HCT116 (cell line): Measurements from ENCODE around the gene CTIF. TPM values are rescaled to one million over a fixed set of nuclear protein-coding genes. Genes with fewer than 3 reads are reported as not detected.

ENCODE experiments used
- ATAC-seq: fragments of 200-7000 bp; cut with Tn5 transposase; 2 replicates; pipeline ENCODE4 v1.9.1; 2020; ENCODE audit warnings: mild to moderate bottlenecking, moderate library complexity
- BruUV-seq: library from RNA; stranded (reverse); fragments of 400-500 nt; replicated peaks from 2 replicates; lab custom pipeline; 2021; lab: Mats Ljungman, UMichigan
- CTCF ChIA-PET: fragments of 300-600 bp; sonication (Branson Sonifier 250); formaldehyde crosslinking; loops from one replicate; lab custom pipeline; 2021; ENCODE audit warnings: antibody characterized with exemption; lab: Charles Lee
- POLR2A ChIA-PET: fragments of 300-600, 350-600 bp; sonication (Branson Sonifier 250); formaldehyde crosslinking; loops from one replicate; lab custom pipeline; 2021; ENCODE audit warnings: antibody characterized with exemption; lab: Charles Lee
- RAD21 ChIA-PET, 2 experiments: fragments of 300-600 bp; sonication (Branson Sonifier 250); formaldehyde crosslinking; loops; one replicate each; lab custom pipeline; 2023; ENCODE audit warnings: low total read pairs in 2 of 2; ENCODE audit not compliant: uncharacterized antibody in 2 of 2, unreplicated experiment in 2 of 2, low non-redundant PET in 1 of 2; lab: Charles Lee
- DNase-seq: peaks from one replicate; pipeline ENCODE4 v3.0.0-alpha.2; 2010; ENCODE audit warnings: low read depth, low spot score
- H2AFZ ChIP-seq: fragments of 200-600 bp; shearing (Covaris generic), sonication (generic); 2 replicates; pipeline ENCODE4 v1.6.1; 2017; ENCODE audit warnings: low read depth, mixed run types, mixed read lengths, antibody characterized with exemption, low read length; ENCODE audit not compliant: poor library complexity, severe bottlenecking
- H3K27ac ChIP-seq: 2 replicates; pipeline ENCODE4 v1.5.1; 2012; ENCODE audit warnings: low read depth, low read length
- H3K27me3 ChIP-seq: fragments of 200-600 bp; sonication (generic); 2 replicates; pipeline ENCODE4 v1.6.1; 2016; ENCODE audit warnings: mixed run types, low read length, mixed read lengths; ENCODE audit not compliant: insufficient read depth
- H3K36me3 ChIP-seq, 2 experiments: fragments of 200-500 bp in 1 of 2; fragments of 200-600 bp in 1 of 2; sonication (Bioruptor generic) in 1 of 2; sonication (generic) in 1 of 2; 2 replicates each; pipeline versions ENCODE4 v1.5.1 to v1.6.1; 2014 to 2016; ENCODE audit warnings: low read length in 2 of 2, inconsistent platforms in 1 of 2, mixed read lengths in 1 of 2, mixed run types in 1 of 2; ENCODE audit not compliant: insufficient read depth in 2 of 2, control insufficient read depth in 1 of 2
- H3K4me1 ChIP-seq, 2 experiments: fragments of 200-600 bp in 1 of 2; sonication (generic) in 1 of 2; 2 replicates each; pipeline versions ENCODE4 v1.5.1 to v1.6.1; 2012 to 2017; ENCODE audit warnings: low read length in 2 of 2, inconsistent platforms in 1 of 2, mild to moderate bottlenecking in 1 of 2, mixed read lengths in 1 of 2, mixed run types in 1 of 2, moderate library complexity in 1 of 2; ENCODE audit not compliant: insufficient read depth in 2 of 2, control insufficient read depth in 1 of 2
- H3K4me2 ChIP-seq: fragments of 200-600 bp; sonication (generic); 2 replicates; pipeline ENCODE4 v1.6.1; 2017; ENCODE audit warnings: mixed run types, low read length, mixed read lengths
- H3K4me3 ChIP-seq, 2 experiments: fragments of 200-600 bp in 1 of 2; sonication (generic) in 1 of 2; replicated peaks in 1 of 2; 2 replicates each; pipeline ENCODE4 v1.5.1; 2011 to 2016; ENCODE audit warnings: low read length in 2 of 2, control low read depth in 1 of 2, low read depth in 1 of 2, mild to moderate bottlenecking in 1 of 2, mixed read lengths in 1 of 2, mixed run types in 1 of 2
- H3K79me2 ChIP-seq: fragments of 200-600 bp; sonication (generic); 2 replicates; pipeline ENCODE4 v1.6.1; 2017; ENCODE audit warnings: mild to moderate bottlenecking, mixed run types, low read length, moderate library complexity, mixed read lengths; ENCODE audit not compliant: insufficient read depth
- H3K9ac ChIP-seq: fragments of 200-600 bp; sonication (generic); 2 replicates; pipeline ENCODE4 v1.6.1; 2016; ENCODE audit warnings: low read length, mixed read lengths
- H3K9me2 ChIP-seq: fragments of 200-600 bp; sonication (generic), shearing (Covaris generic); 2 replicates; pipeline ENCODE4 v1.6.1; 2017; ENCODE audit warnings: mixed run types, mild to moderate bottlenecking, moderate library complexity; ENCODE audit not compliant: insufficient read depth
- H3K9me3 ChIP-seq, 2 experiments: fragments of 200-500 bp in 1 of 2; fragments of 200-600 bp in 1 of 2; sonication (Bioruptor generic) in 1 of 2; sonication (generic) in 1 of 2; 2 replicates each; pipeline ENCODE4 v1.6.1; 2014 to 2017; ENCODE audit warnings: low read length in 2 of 2, mixed read lengths in 2 of 2, inconsistent platforms in 1 of 2, low read depth in 1 of 2, mild to moderate bottlenecking in 1 of 2, mixed run types in 1 of 2, moderate library complexity in 1 of 2; ENCODE audit not compliant: control insufficient read depth in 1 of 2, insufficient read depth in 1 of 2
- H4K20me1 ChIP-seq: fragments of 200-600 bp; sonication (generic), shearing (Covaris generic); 2 replicates; pipeline ENCODE4 v1.6.1; 2017; ENCODE audit warnings: mixed run types, mild to moderate bottlenecking, moderate library complexity; ENCODE audit not compliant: insufficient read depth
- CBX3 ChIP-seq: IDR thresholded peaks from 2 replicates; pipeline ENCODE4 v1.6.1; 2012; ENCODE audit warnings: low read depth
- CEBPB ChIP-seq: IDR thresholded peaks from 2 replicates; pipeline ENCODE4 v1.6.1; 2012; ENCODE audit warnings: low read depth
- EGR1 ChIP-seq: IDR thresholded peaks from 2 replicates; pipeline ENCODE4 v1.6.1; 2012; ENCODE audit warnings: low read depth
- ELF1 ChIP-seq: IDR thresholded peaks from 2 replicates; pipeline ENCODE4 v1.6.1; 2012; ENCODE audit warnings: low read depth, borderline replicate concordance
- EZH2 ChIP-seq: fragments of 200-600 bp; sonication (generic); IDR thresholded peaks from 2 replicates; pipeline ENCODE4 v1.6.1; 2017; ENCODE audit warnings: antibody characterized with exemption, mixed run types
- EZH2phosphoT487 ChIP-seq: fragments of 200-600 bp; IDR thresholded peaks from 2 replicates; pipeline ENCODE4 v1.6.1; 2018; ENCODE audit warnings: antibody characterized with exemption, borderline replicate concordance
- JUND ChIP-seq: IDR thresholded peaks from 2 replicates; pipeline ENCODE4 v1.6.1; 2012
- POLR2A ChIP-seq: IDR thresholded peaks from 2 replicates; pipeline ENCODE4 v1.7.0; 2011; ENCODE audit warnings: borderline replicate concordance; ENCODE audit not compliant: insufficient read depth, insufficient read length; ENCODE audit errors: extremely low read depth
- POLR2AphosphoS5 ChIP-seq: IDR thresholded peaks from 2 replicates; pipeline ENCODE4 v1.6.1; 2011; ENCODE audit warnings: mild to moderate bottlenecking, low read depth, low read length, moderate library complexity
- RAD21 ChIP-seq: IDR thresholded peaks from 2 replicates; pipeline ENCODE4 v1.6.1; 2012; ENCODE audit warnings: low read depth, mild to moderate bottlenecking
- SP1 ChIP-seq: IDR thresholded peaks from 2 replicates; pipeline ENCODE4 v1.6.1; 2012; ENCODE audit warnings: low read depth
- SRF ChIP-seq: IDR thresholded peaks from 2 replicates; pipeline ENCODE4 v1.6.1; 2012; ENCODE audit warnings: low read depth
- TCF7L2 ChIP-seq: IDR thresholded peaks from 2 replicates; pipeline ENCODE4 v1.7.0; 2011; ENCODE audit warnings: borderline replicate concordance, inconsistent platforms; ENCODE audit not compliant: insufficient read depth, insufficient read length; ENCODE audit errors: extremely low read depth
- YY1 ChIP-seq: IDR thresholded peaks from 2 replicates; pipeline ENCODE4 v1.6.1; 2011; ENCODE audit warnings: low read length, low read depth, moderate library complexity, mild to moderate bottlenecking; ENCODE audit not compliant: insufficient replicate concordance; ENCODE audit errors: extremely low read depth
- ZFX ChIP-seq: fragments of 450-650 bp; IDR thresholded peaks from 2 replicates; pipeline ENCODE4 v1.6.1; 2017
- ZNF274 ChIP-seq: fragments of 200-500 bp; sonication (Bioruptor generic); IDR thresholded peaks from 2 replicates; pipeline ENCODE4 v1.6.1; 2014; ENCODE audit warnings: mild to moderate bottlenecking, low read depth, low read length, inconsistent platforms
- intact Hi-C: fragments of 100-400 bp; cut with micrococcal nuclease; formaldehyde crosslinking; loops from 2 replicates; pipeline ENCODE4 v1.10.0; 2022
- total RNA-seq: library from RNA; stranded (reverse); gene quantifications from one replicate; pipeline ENCODE4 v1.2.1, GENCODE V29; 2021; ENCODE audit not compliant: unreplicated experiment
- TF ChIP-seq, protein P1 (sequence below), 3 experiments: fragments of 200-600 bp in 1 of 3; sonication (generic) in 1 of 3; IDR thresholded peaks in 2 of 3; conservative IDR thresholded peaks in 1 of 3; 2 replicates each; pipeline ENCODE4 v1.5.1; 2012 to 2017; ENCODE audit warnings: low read depth in 2 of 3, low read length in 2 of 3, antibody characterized with exemption in 1 of 3, borderline replicate concordance in 1 of 3, control low read depth in 1 of 3, mild to moderate bottlenecking in 1 of 3, mixed read lengths in 1 of 3, mixed run types in 1 of 3, moderate library complexity in 1 of 3; ENCODE audit not compliant: insufficient read depth in 1 of 3
- TF ChIP-seq, protein P2 (sequence below): IDR thresholded peaks from 2 replicates; pipeline ENCODE4 v1.6.1; 2011; ENCODE audit warnings: mild to moderate bottlenecking, low read length, moderate library complexity; ENCODE audit not compliant: insufficient replicate concordance; ENCODE audit errors: extremely low read depth
- TF ChIP-seq, protein P3 (sequence below): IDR thresholded peaks from 2 replicates; pipeline ENCODE4 v1.6.1; 2012

CTIF gene
- total RNA-seq, 1 experiment from 2014 or later: 19.7 TPM

DNA sequence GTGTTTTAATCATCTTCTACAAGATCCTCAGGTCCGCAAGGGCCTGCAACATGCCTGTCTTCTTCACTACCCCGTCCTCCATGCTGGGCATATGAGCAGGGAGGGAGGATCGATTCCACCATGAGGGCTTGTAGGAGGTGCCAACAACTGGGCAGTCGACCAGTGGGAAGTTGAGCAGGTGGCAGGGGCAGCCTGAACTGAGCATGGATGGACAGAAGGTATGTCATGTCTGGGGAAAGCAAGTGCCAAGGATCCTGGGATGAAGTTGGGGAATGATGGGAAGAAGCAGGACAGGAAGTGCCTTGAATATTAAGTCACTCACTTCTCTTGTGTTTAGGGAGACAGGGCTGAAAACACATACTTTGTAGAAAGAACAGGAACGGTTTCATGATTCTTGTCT is 44.7 kb downstream of the CTIF start:
- no peaks in the 10 kb centered on the region for H4K20me1 ChIP-seq
- RAD21 ChIA-PET: no interaction called here
- no peaks in the 10 kb centered on the region for H3K4me1 ChIP-seq
- TF ChIP-seq SRF (no peak), POLR2A (no peak), ZFX (no peak), TCF7L2 (no peak), POLR2AphosphoS5 (no peak), JUND (no peak), EZH2phosphoT487 (no peak), RAD21 (no peak), ZNF274 (no peak), EGR1 (no peak), SP1 (no peak), CEBPB (no peak), CBX3 (no peak), EZH2 (no peak), YY1 (no peak), ELF1 (no peak)
- TF ChIP-seq, protein P1, sequence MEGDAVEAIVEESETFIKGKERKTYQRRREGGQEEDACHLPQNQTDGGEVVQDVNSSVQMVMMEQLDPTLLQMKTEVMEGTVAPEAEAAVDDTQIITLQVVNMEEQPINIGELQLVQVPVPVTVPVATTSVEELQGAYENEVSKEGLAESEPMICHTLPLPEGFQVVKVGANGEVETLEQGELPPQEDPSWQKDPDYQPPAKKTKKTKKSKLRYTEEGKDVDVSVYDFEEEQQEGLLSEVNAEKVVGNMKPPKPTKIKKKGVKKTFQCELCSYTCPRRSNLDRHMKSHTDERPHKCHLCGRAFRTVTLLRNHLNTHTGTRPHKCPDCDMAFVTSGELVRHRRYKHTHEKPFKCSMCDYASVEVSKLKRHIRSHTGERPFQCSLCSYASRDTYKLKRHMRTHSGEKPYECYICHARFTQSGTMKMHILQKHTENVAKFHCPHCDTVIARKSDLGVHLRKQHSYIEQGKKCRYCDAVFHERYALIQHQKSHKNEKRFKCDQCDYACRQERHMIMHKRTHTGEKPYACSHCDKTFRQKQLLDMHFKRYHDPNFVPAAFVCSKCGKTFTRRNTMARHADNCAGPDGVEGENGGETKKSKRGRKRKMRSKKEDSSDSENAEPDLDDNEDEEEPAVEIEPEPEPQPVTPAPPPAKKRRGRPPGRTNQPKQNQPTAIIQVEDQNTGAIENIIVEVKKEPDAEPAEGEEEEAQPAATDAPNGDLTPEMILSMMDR (IDR thresholded peaks at IDR 0.05 in 2 of 3, conservative IDR thresholded peaks at IDR 0.05 in 1 of 3; ENCODE audit: borderline replicate concordance in 1 of 3, insufficient read depth in 1 of 3, low read depth in 2 of 3, low read length in 2 of 3): no peak
- TF ChIP-seq, protein P2, sequence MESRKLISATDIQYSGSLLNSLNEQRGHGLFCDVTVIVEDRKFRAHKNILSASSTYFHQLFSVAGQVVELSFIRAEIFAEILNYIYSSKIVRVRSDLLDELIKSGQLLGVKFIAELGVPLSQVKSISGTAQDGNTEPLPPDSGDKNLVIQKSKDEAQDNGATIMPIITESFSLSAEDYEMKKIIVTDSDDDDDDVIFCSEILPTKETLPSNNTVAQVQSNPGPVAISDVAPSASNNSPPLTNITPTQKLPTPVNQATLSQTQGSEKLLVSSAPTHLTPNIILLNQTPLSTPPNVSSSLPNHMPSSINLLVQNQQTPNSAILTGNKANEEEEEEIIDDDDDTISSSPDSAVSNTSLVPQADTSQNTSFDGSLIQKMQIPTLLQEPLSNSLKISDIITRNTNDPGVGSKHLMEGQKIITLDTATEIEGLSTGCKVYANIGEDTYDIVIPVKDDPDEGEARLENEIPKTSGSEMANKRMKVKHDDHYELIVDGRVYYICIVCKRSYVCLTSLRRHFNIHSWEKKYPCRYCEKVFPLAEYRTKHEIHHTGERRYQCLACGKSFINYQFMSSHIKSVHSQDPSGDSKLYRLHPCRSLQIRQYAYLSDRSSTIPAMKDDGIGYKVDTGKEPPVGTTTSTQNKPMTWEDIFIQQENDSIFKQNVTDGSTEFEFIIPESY: no peak
- TF ChIP-seq, protein P3, sequence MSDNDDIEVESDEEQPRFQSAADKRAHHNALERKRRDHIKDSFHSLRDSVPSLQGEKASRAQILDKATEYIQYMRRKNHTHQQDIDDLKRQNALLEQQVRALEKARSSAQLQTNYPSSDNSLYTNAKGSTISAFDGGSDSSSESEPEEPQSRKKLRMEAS: no peak
- TF ChIP-seq, all 23 proteins: peak for 0
- ChIA-PET POLR2A (no interaction called here), CTCF (no interaction called here)
- Histone ChIP-seq H3K4me2 (no peak overlapping the region), H3K9me3 (no peaks in the 10 kb centered on the region), H3K27me3 (no peaks in the 10 kb centered on the region), H3K9me2 (no peaks in the 10 kb centered on the region), H2AFZ (no peak overlapping the region), H3K79me2 (no peaks in the 10 kb centered on the region), H3K9ac (no peak overlapping the region), H3K4me3 (no peak overlapping the region), H3K27ac (no peak overlapping the region), H3K36me3 (no peaks in the 10 kb centered on the region)
- ATAC-seq (no peak), DNase-seq (no peak)
- BruUV-seq: no TSS peak
- intact Hi-C loops: no loop called here
